Effector memory CD8-positive, alpha-beta T cell (primary cell): ENCODE data around the gene HELT.
"Not testable (repeated sequence)": the region's sequence is repeated elsewhere in the genome, so short reads cannot be mapped to it uniquely, and the experiment has no call there.

ENCODE experiments used
- ATAC-seq: fragments of 150-1000 bp; cut with Tn5 transposase; replicated peaks from 2 replicates; pipeline ENCODE4 v1.10.0; 2021; ENCODE audit warnings: mild to moderate bottlenecking, moderate library complexity
- DNase-seq, 3 experiments: peaks; one replicate each; pipeline ENCODE4 v3.0.0; 2021
- H3K27ac Mint-ChIP-seq, 2 donors: one replicate each; pipeline ENCODE4 v1.8.0; 2022; ENCODE audit warnings: mild to moderate bottlenecking in 2 of 2, mixed read lengths in 2 of 2, moderate library complexity in 2 of 2
- H3K27me3 Mint-ChIP-seq, 2 donors: one replicate each; pipeline ENCODE4 v1.8.0; 2022; ENCODE audit warnings: mixed read lengths in 2 of 2
- H3K36me3 Mint-ChIP-seq: one replicate; pipeline ENCODE4 v1.8.0; 2022; ENCODE audit warnings: mild to moderate bottlenecking, moderate library complexity, mixed read lengths; ENCODE audit not compliant: insufficient read depth
- H3K4me1 Mint-ChIP-seq, 2 donors: one replicate each; pipeline ENCODE4 v1.8.0; 2022; ENCODE audit warnings: low read depth in 2 of 2, mixed read lengths in 2 of 2
- H3K4me3 Mint-ChIP-seq, 2 donors: one replicate each; pipeline ENCODE4 v1.8.0; 2022; ENCODE audit warnings: mild to moderate bottlenecking in 2 of 2, mixed read lengths in 2 of 2, moderate library complexity in 2 of 2
- H3K9me3 Mint-ChIP-seq, 2 donors: one replicate each; pipeline ENCODE4 v1.8.0; 2022; ENCODE audit warnings: mixed read lengths in 2 of 2

Gene HELT

DNA sequence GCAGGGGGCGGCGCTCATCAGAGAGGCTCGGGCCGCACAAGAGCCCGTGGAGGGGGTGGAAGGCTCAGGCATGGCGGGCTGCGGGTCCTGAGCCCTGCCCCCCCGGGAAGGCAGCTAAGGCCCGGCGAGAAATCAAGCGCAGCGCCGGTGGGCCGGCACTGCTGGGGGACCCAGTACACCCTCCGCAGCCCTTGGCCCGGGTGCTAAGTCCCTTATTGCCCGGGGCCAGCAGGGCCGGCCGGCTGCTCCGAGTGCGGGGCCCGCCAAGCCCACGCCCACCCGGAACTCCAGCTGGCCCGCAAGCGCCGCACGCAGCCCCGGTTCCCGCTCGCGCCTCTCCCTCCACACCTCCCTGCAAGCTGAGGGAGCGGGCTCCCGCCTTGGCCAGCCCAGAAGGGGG is 28.2 kb upstream of the HELT start:
- not testable (repeated sequence) for DNase-seq, H3K9me3 Mint-ChIP-seq, H3K27ac Mint-ChIP-seq, H3K36me3 Mint-ChIP-seq, H3K4me1 Mint-ChIP-seq, ATAC-seq, H3K4me3 Mint-ChIP-seq, H3K27me3 Mint-ChIP-seq

DNA sequence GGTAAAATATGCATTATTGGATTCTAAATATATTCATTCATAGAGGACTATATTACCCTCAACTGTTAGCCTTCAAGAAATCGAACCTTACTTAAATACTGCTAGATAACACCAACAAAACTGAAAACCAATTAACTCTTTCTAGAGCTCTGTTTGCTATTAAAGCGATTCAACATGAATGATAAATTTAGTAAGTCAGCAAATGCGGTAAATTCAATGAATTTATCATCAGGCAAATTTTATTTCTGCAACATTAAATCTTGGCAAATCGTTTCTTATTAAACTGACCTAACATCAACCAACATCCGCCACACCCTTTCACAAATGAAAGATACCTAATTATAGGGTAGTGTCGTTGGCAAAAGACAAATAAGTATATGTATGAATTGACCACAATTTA is 26.4 kb upstream of the HELT start:
- no peaks in the 10 kb centered on the region for H3K36me3 Mint-ChIP-seq
- H3K27ac Mint-ChIP-seq, result no peak overlapping the region
- no peak for DNase-seq
- H3K9me3 Mint-ChIP-seq, result no peaks in the 10 kb centered on the region
- H3K4me3 Mint-ChIP-seq, result no peak overlapping the region
- H3K4me1 Mint-ChIP-seq, result no peaks in the 10 kb centered on the region
- ATAC-seq, result no peak
- H3K27me3 Mint-ChIP-seq, result peaks cover 0 to 3% of the 10 kb centered on the region in 2 donors

- DNase-seq (no peak), ATAC-seq (no peak)
- Mint-ChIP-seq H3K36me3 (no peaks in the 10 kb centered on the region), H3K4me3 (no peak overlapping the region), H3K27ac (no peak overlapping the region), H3K9me3 (no peaks in the 10 kb centered on the region), H3K27me3 (peaks cover 0 to 7% of the 10 kb centered on the region in 2 donors), H3K4me1 (no peaks in the 10 kb centered on the region)
These were observed 25.9 kb upstream of the HELT start for GRCh38 chr4:184992422-184992821.

GRCh38 chr4:184993247-184993646 is 25.0 kb upstream of the HELT start:
- H3K36me3 Mint-ChIP-seq, result no peaks in the 10 kb centered on the region
- ATAC-seq (no peak), DNase-seq (no peak)
- no peaks in the 10 kb centered on the region for H3K9me3 Mint-ChIP-seq
- H3K4me1 Mint-ChIP-seq, result no peaks in the 10 kb centered on the region
- H3K4me3 Mint-ChIP-seq, result no peak overlapping the region
- no peak overlapping the region for H3K27ac Mint-ChIP-seq
- H3K27me3 Mint-ChIP-seq, result peaks cover 0 to 7% of the 10 kb centered on the region in 2 donors

GRCh38 chr4:184994010-184994622 is 24.2 kb upstream of the HELT start:
- ATAC-seq (no peak), DNase-seq (no peak)
- H3K9me3 Mint-ChIP-seq, result no peaks in the 10 kb centered on the region
- no peak overlapping the region for H3K4me3 Mint-ChIP-seq
- no peaks in the 10 kb centered on the region for H3K36me3 Mint-ChIP-seq
- no peaks in the 10 kb centered on the region for H3K4me1 Mint-ChIP-seq
- peaks cover 0 to 7% of the 10 kb centered on the region in 2 donors for H3K27me3 Mint-ChIP-seq
- H3K27ac Mint-ChIP-seq, result no peak overlapping the region

- DNase-seq (no peak), ATAC-seq (no peak)
- Mint-ChIP-seq H3K36me3 (no peaks in the 10 kb centered on the region), H3K4me1 (no peaks in the 10 kb centered on the region), H3K4me3 (no peak overlapping the region), H3K27me3 (peaks cover 0 to 8% of the 10 kb centered on the region in 2 donors), H3K9me3 (no peaks in the 10 kb centered on the region), H3K27ac (no peak overlapping the region)
These were observed 23.7 kb upstream of the HELT start for GRCh38 chr4:184994623-184995010.

DNA sequence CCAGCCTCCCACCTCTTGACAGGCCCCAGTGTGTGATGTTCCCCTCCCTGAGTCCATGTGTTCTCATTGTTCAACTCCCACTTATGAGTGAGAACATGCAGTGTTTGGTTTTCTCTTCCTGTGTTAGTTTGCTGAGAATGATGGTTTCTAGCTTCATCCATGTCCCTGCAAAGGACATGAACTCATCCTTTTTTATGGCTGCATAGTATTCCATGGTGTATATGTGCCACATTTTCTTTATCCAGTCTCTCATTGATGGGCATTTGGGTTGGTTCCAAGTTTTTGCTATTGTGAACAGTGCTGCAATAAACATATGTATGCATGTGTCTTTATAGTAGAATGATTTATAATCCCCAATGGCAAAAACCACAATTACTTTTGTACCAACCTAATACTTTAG is 20.6 kb upstream of the HELT start:
- not testable (repeated sequence) for H3K9me3 Mint-ChIP-seq, H3K36me3 Mint-ChIP-seq, H3K4me1 Mint-ChIP-seq, DNase-seq, ATAC-seq, H3K27ac Mint-ChIP-seq, H3K4me3 Mint-ChIP-seq
- H3K27me3 Mint-ChIP-seq, result peaks cover 27 to 32% of the 10 kb centered on the region in 2 donors

DNA sequence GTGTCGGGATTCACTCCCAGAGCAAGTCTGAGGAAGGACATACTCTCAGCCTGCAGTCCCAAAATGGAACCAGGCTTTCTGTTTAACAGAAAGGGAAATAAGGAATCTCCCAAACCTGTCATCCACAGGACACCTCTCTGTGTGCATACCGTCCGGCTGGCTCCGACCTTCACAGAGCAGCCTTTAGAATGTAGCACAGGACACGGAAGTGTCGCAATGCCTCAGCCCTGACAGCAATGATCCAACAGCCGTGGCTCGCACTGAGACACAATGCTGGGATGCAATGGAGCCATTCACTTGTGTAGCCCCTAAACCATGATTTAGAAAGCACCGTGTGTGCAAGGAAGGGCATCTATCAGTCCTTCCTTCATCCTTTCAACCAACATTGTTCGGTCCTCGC is 15.5 kb upstream of the HELT start:
- DNase-seq (no peak), ATAC-seq (no peak)
- H3K27ac Mint-ChIP-seq, result no peak overlapping the region
- H3K27me3 Mint-ChIP-seq, result peaks cover 64 to 76% of the 10 kb centered on the region in 2 donors
- peaks cover 6 to 7% of the 10 kb centered on the region in 2 donors for H3K4me1 Mint-ChIP-seq
- no peak overlapping the region for H3K4me3 Mint-ChIP-seq
- no peaks in the 10 kb centered on the region for H3K36me3 Mint-ChIP-seq
- no peaks in the 10 kb centered on the region for H3K9me3 Mint-ChIP-seq

- Mint-ChIP-seq H3K9me3 (no peaks in the 10 kb centered on the region), H3K4me3 (no peak overlapping the region), H3K4me1 (peaks cover 6 to 7% of the 10 kb centered on the region in 2 donors), H3K36me3 (no peaks in the 10 kb centered on the region), H3K27me3 (peaks cover 74 to 86% of the 10 kb centered on the region in 2 donors), H3K27ac (peak overlapping the region in 1 of 2 donors; percentile 32)
- ATAC-seq, result no peak
- no peak for DNase-seq
These were observed 14.5 kb upstream of the HELT start for GRCh38 chr4:185003596-185004351.

DNA sequence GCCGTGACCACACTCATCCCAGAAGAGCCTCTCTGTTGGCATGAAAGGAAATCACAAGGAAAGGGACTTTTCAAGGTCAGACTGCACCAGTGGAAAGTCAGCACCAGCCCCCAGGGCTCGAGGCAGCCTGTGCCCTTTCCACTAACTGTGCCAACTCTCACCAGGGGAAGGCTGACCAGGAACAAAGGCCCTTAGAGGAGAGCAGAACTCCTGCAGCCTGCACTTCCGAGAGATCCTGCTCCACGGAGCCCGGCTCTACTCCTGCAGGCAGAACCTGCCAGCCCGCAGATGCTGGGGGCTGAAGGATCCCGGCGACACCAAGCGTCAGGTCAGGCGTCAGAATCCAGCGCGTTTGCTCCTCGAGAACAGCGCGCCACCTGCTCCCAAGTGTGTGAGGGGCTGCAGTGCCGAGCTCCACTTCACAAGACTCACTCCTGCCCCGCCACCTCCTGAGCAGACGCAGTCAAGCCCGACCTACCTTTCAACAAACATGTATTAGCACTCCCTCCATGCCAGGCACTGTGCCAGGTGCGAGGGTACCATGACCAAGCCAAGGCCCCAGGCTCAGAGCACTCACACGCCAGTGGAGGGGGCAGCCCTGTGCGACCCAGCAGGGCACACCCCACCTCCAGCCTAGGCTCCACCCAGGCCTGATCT is 13.6 kb upstream of the HELT start:
- Mint-ChIP-seq H3K9me3 (no peaks in the 10 kb centered on the region), H3K36me3 (no peaks in the 10 kb centered on the region), H3K4me1 (peaks cover 6 to 7% of the 10 kb centered on the region in 2 donors), H3K4me3 (peak overlapping the region; percentile 15 to 64), H3K27me3 (peaks cover 81 to 95% of the 10 kb centered on the region in 2 donors), H3K27ac (peak overlapping the region in 1 of 2 donors; percentile 32)
- peak in 1 of 3 experiments; percentile 5 for DNase-seq
- ATAC-seq, result peak; percentile 61

GRCh38 chr4:185005219-185005819 is 13.0 kb upstream of the HELT start:
- Mint-ChIP-seq H3K4me3 (peak overlapping the region; percentile 15 to 64), H3K27ac (no peak overlapping the region), H3K27me3 (peaks cover 82 to 95% of the 10 kb centered on the region in 2 donors), H3K9me3 (no peaks in the 10 kb centered on the region), H3K36me3 (no peaks in the 10 kb centered on the region), H3K4me1 (peaks cover 6 to 7% of the 10 kb centered on the region in 2 donors)
- DNase-seq (peak; percentile 68 to 72 (median 70)), ATAC-seq (peak; percentile 97)

- Mint-ChIP-seq H3K27me3 (peaks cover 87 to 95% of the 10 kb centered on the region in 2 donors), H3K4me3 (no peak overlapping the region), H3K9me3 (no peaks in the 10 kb centered on the region), H3K27ac (no peak overlapping the region), H3K36me3 (no peaks in the 10 kb centered on the region), H3K4me1 (peaks cover 0 to 5% of the 10 kb centered on the region in 2 donors)
- ATAC-seq (no peak), DNase-seq (no peak)
These were observed 6.9 kb upstream of the HELT start for GRCh38 chr4:185011408-185011807.

- Mint-ChIP-seq H3K27me3 (peaks cover 90 to 96% of the 10 kb centered on the region in 2 donors), H3K4me3 (no peak overlapping the region), H3K36me3 (no peaks in the 10 kb centered on the region), H3K9me3 (no peaks in the 10 kb centered on the region), H3K4me1 (peaks cover 2 to 5% of the 10 kb centered on the region in 2 donors), H3K27ac (no peak overlapping the region)
- DNase-seq, result no peak
- ATAC-seq, result no peak
These were observed 4.7 kb upstream of the HELT start for GRCh38 chr4:185013417-185014125.
